DMS114 treated with DMSO at 0.1 percent for 48 hours (cell line): ENCODE results near the gene RTBDN.

Source experiments
- DNase-seq: peaks from one replicate; lab custom pipeline; 2025; ENCODE audit not compliant: unreplicated experiment; lab: John Stamatoyannopoulos, UW

The RTBDN gene

DNA sequence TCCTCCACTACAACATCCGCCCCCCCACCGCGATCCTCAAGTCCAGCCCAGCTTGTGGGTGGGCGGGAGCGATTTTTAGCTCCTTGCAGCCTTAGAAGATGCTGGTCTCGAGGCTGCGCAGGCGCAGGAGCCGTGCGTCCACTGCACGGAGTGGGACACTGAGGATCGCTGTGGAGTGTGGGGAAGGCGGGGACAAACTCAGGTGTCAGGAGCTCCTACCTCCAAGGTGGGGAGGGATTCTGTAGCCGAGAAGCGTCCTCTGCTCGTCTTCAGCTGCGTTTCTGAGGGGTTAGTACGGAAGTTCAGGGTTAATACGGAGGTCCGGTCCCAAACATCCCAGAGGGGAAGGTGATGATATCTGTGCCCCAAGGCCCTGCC, at the start of gene RTBDN:
Gene RTBDN (minus strand): TSS at position 14 of the 378 bp plus-strand sequence. CDS start 4,600 bp downstream, outside the sequence.
- DNase-seq: peak; percentile 15

DNA sequence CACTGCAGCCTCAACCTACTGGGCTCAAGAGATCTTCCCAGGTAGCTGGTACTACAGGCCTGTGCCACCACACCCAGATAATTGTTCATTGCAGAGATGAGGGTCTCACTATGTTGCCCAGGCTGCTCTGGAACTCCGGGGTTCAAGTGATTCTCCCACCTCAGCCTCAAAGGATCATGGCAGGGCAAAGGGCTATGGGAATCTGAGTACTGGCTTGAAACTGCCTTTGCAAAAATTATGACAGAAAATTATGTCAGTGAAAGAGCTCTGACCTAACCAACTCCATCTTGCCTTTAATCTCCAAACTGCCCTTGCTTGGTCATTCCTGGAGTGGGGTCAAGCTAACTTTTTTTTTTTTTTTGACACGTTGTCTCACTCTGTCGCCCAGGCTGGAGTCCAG, 48.2 kb upstream of the RTBDN start:
- DNase-seq: no peak

DNA sequence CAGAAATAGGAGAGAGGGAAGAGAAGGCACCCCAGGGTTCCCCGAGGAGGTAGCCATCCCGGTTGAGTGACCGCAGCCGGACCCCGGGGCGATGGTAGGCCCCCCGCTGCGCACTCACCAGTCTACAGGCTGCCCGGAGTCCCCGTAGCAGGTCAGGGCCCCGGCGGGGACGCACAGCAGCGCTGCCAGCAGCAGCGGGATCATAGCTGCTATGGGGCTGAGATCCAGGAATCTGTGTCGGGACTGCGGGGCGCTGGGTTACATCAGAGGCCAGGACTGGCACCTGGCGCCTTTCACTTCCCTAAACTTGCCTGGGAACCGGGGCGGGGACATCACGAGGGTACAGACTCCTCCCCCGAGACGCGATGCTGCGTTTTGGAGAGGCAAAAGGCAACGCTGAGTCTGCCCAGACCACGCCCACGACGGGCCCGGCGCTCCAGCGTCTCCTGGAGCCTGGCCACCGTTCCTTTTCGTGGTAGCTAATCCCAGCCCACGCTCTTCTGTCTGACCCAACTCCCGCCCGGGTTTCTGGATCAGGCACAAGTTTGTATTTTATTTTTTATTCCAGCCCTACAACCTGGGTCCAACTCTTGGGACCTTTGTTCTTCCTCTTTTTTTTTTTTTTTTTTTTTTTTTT, 46.9 kb upstream of the RTBDN start, which contains the start of gene DNASE2:
Gene DNASE2 (minus strand): TSS at position 278 of the 637 bp plus-strand sequence. CDS start 74 bp downstream, at position 204.
- DNase-seq: peak; percentile 82

DNA sequence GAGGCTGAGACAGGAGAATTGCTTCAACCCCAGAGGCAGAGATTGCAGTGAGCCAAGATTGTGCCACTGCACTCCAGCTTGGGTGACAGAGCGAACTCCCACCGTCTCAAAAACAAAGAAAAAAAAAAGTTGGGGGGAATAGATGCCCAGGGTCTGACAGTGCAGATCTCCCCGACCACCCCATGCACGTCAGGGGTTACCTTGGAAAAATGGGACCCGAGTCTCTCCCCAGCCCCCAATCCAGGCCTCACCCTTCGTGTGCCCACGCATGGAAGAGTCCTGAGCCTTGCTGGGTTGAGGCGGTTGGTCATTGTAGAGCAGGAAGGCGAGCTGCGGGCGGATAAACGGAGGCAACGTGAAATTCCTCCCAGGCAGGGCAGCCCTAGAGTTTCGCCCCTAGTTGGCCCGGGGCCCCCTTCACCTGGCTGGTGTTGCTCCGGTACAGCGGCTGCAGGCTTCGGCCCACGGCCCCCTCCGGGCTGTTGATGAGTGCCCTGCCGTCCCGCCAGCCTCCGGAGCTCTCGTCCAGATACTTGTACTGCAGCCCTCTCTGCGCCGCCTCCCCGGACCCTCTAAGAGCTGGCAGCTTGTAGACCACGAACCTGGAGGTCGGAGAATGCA, 46.3 kb upstream of the RTBDN start:
- DNase-seq: no peak

DNA sequence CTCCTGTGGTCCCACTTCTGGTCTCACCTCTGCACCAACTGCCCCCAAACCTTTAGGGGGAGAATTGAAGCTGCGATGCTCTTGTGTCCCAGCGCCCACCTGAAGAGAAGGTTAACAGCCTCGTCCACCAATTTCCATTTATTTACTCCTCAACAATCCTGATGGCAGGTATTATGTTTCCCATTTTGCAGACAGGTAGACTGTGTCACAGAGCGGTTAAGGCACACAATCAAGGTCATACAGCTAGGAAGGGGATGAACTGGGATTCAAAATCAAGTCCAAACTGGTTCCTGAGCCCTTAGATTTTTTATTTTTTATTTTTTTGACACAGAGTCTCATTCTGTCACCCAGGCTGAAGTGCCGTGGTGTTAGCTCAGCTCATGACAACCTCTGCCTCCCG, 40.7 kb upstream of the RTBDN start:
- no peak for DNase-seq

DNA sequence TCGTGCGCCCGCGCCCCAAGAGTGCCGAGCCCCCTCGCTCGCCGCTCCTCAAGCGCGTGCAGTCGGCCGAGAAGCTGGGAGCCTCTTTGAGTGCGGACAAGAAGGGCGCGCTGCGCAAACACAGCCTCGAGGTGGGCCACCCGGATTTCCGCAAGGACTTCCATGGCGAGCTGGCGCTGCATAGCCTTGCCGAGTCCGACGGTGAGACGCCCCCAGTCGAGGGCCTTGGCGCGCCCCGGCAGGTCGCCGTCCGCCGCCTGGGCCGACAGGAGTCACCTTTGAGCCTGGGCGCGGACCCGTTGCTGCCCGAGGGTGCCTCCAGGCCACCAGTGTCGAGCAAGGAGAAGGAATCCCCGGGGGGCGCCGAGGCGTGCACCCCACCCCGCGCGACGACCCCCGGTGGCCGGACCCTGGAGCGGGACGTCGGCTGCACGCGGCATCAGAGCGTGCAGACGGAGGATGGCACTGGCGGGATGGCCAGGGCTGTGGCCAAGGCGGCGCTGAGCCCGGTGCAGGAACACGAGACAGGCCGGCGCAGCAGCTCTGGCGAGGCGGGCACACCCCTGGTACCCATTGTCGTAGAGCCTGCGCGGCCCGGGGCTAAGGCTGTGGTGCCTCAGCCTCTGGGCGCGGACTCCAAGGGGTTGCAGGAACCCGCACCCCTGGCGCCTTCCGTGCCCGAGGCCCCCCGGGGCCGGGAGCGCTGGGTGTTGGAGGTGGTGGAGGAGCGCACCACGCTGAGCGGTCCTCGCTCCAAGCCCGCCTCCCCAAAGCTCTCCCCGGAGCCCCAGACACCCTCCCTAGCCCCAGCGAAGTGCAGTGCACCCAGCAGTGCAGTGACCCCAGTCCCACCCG, 39.7 kb upstream of the RTBDN start:
- DNase-seq: no peak

DNA sequence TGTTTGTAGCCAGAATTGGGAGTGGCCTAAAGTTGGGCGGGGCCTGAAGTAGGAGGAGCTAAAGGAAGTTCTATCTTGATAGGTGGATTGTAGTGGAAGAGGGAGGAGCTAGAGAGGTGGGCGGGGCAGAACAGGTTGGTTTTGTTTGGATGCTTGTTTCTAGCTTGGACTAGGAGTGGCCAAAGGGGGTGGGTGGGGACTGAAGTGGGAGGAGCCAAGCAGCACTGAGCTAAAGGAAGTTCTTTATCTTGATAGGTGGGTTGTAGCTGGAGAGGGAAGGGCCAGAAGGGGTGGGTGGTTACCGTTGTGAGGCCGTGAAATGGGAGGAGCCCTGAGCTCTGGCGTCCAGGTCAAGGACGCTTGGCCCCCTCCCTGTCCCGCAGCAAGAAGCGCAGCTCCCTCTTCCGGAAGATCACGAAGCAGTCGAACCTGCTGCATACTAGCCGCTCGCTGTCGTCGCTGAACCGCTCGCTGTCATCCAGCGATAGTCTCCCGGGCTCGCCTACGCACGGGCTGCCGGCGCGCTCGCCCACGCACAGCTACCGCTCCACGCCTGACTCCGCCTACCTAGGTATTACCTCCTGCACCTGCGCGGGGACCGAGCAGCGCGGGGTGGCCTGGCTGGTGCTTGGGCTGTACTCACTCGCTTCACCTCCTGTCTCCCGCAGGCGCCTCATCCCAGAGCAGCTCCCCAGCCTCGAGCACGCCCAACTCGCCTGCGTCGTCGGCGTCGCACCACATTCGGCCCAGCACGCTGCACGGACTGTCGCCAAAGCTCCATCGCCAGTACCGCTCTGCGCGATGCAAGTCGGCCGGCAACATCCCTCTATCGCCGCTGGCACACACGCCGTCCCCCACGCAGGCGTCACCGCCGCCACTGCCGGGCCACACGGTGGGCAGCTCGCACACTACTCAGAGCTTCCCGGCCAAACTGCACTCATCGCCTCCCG, 38.8 kb upstream of the RTBDN start:
- DNase-seq: no peak

DNA sequence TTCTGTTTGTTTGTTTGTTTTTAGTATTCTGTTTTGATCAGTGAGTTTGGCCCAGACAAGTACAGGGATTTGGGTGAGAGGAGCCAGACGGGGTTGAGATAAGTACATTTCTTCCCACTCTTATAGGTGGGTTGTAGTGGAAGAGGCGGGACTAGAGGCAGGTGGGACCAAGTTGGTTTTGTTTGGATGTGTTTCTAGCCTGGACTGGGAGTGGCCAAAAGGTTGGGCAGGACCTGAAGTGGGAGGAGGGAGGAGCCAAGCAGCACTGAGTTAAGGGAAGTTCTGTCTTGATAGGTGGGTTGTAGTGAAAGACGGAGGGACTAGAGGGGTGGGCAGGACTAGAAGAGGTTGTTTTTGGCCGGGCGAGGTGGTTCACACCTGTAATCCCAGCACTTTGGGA, 37.9 kb upstream of the RTBDN start:
- no peak for DNase-seq

DNA sequence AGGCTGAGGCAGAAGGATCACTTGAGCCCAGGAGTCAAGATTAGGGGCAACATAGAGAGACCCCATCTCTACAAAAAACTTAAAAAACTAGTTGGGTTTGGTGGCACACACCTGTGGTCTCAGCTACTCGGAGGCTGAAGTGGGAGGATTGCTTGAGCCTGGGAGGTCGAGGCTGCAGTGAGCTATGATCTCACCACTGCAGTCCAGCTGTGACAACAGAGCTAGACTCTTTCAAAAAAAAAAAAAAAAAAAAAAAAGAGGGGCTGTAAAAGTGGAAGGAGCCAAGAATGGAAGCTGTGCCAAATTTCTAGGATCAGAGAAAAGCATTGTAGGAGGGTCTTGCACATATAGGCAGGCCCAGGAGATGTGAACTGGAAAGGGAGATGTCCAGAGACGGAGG, 37.3 kb upstream of the RTBDN start:
- DNase-seq: no peak

DNA sequence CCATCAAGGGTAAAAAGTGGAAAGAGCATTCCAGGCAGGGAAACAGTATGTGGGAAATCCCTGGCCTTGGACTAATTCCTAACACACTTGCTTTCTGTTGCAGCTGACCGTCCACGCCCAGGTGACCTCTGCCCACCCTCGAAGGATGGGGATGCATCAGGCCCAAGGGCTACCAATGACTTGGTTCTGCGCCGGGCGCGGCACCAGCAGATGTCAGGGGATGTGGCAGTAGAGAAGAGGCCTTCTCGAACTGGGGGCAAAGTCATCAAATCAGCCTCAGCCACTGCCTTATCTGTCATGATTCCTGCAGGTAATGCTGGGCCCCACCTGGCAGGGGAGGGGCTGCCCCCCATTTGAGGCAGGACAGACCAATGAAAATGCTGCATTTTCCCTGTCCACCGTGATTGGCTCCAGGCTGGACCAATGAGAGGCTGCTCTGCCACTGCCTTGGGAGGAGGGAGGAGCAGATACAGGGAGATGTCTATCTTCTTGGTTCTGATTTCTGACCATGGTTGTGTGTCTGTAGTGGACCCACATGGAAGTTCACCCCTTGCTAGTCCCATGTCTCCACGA, 34.2 kb upstream of the RTBDN start:
- DNase-seq: no peak

DNA sequence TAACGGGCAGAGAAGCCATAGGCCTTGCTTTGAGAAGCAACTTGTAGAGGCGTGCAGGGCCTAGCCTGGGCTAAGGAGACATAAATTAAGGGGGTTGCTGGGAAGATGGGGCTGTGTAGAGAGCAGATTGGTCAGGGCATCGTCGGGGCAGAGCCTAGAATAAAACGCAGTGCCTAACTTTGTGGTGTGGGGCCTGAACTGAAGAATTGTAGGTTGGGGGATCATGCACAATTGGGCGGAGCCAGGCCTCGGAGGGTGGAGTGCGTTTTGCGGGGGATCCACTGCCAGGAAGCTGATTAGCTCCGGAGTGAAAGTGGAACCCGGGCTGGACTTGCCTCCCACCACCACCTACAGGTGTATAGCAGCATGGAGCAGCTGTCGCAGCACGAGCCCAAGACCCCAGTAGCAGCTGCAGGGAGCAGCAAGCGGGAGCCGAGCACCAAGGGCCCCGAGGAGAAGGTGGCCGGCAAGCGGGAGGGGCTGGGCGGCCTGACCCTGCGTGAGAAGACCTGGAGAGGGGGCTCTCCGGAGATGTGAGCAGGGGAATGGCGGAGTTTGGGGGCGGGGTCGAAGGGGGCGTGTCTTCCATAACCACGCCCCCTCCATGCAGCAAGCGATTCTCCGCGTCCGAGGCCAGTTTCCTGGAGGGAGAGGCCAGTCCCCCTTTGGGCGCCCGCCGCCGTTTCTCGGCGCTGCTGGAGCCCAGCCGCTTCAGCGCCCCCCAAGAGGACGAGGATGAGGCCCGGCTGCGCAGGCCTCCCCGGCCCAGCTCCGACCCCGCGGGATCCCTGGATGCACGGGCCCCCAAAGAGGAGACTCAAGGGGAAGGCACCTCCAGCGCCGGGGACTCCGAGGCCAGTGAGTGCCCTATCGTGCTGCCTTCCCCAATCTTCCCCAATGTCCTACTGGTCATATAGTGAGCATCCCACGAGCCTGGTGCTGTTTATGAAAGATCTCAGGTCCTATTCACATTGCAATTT, 33.0 kb upstream of the RTBDN start:
- DNase-seq: peak; percentile 42

DNA sequence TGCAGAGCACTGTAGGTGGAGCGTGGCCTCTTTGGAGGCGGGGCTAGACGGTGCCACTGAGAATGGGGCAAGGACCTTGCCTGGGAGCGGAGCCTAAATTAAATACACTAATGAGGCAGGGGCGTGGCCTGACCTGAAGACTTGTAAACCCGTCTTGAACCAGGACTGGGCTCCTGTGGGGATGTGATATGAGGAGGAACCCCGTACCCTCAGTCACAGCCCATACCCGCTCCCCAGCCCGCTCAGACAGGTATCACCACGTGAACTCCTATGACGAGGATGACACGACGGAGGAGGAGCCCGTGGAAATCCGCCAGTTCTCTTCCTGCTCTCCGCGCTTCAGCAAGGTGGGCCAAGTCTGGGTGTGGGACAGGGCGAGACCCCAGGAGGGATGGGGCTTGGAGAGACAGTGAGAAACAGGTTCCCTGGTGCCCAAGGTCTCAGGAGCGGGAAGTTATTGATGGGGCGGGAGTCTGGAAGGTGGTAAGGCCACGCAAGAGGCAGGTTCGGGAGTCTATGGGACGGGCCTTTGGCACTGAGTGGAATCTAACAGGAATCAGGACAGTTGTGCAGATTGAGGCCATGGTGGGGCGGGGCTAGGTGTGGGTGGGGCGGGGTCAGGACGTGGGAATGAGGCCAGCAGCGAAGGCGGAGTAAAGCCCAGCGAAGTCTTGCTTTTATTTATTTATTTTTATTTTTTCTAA, 32.2 kb upstream of the RTBDN start:
- no peak for DNase-seq

DNA sequence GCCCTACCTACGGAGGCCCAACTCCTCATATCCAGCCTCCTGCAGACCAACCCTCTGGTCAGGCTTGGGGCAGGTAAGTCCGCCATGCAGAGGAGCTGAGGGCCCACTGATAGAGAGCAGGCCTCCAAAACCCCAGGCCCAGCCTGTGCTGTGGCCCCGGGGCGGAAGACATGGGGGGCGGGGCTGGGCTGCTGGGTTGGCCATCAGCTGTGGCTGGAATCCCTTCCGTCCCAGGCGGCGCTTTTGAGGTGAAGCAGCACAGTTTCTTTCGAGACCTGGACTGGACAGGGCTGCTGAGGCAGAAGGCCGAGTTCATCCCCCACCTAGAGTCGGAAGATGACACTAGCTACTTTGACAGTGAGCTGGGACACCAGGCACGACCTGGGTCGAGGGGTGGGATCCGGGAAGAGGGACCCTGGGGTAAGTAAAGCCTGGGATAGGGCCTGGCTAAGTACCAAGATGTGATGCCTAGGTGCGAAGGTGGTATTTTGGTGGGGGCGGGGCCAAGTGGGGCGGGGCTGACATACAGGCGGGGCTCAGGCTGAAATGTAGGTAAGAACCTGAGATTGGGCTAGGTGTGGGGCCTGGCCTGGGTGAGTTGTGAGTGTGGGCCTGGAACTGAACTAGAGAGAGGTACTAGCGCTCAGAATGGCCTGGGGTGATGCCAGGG, 31.5 kb upstream of the RTBDN start:
- DNase-seq: no peak

DNA sequence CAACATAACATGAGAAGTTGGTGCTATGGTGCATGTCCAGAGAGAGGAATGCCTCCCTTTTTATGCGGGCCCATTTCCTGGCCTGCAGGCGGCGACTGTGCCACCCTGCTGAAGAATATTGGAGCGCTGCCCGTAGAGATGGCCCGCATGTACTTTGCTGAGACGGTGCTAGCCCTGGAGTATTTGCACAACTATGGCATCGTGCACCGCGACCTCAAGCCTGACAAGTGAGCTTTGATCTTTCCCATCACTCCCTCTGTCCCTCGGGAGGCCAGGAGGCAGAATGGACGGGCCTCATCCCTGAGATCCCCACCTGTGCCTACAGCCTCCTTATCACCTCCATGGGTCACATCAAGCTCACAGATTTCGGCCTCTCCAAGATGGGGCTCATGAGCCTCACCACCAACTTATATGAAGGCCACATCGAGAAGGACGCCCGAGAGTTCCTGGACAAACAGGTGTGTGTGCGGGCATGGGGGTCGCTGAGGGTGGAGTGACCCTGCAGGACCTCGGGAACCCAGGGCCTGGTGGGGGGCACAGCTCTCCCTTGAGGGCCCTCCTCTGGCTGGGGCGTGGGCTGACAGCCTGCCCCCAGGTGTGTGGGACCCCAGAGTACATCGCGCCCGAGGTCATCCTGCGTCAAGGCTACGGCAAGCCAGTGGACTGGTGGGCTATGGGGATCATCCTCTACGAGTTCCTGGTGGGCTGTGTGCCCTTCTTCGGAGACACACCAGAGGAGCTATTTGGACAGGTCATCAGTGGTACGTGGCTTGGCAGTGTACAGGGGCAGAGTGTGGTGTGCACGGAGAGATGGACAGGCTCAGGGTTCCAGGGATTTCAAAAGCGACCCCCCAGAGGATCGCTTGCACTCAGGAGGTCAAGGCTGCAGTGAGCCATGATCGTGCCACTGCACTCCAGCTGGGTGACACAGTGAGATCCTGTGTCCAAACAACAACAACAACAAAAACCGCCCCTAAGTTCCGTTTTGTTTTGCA, 30.6 kb upstream of the RTBDN start:
- no peak for DNase-seq

DNA sequence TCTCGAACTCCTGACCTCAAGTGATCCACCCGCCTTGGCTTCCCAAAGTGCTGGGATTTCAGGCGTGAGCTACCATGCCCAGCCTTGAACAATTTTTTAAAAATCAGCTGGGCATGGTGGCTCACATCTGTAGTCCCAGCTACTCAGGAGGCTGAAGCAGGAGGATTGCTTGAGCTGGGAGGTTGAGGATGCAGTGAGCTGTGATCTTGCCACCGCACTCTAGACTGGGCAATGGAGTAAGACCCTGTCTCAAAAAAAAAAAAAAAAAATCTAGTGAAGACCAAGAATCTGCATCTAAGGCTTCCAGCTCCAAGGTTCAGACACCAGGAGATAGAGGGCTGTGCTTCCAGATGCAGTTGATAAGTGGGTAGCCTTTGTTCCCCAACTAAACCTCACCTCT, 29.8 kb upstream of the RTBDN start:
- DNase-seq: no peak

DNA sequence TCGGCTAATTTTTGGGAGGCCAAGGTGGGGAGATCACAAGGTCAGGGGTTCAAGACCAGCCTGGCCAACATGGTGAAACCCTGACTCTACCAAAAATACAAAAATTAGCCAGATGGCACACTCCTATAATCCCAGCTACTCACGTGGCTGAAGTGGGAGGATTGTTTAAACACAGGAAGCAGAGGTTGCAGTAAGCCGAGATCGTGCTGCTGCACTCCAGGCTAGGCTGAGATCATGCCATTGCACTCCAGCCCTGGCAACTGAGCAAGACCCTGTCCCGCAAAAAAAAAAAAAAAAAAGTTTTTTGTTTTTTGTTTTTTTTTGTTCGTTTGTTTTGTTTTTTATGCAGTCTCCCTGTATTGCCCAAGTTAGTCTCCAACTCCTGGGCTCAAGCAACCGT, 25.2 kb upstream of the RTBDN start:
- no peak for DNase-seq
